Adipocyte (in vitro differentiated cells): ENCODE data around the gene TCEA3.

ENCODE experiments used
- DNase-seq: peaks from one replicate; pipeline ENCODE4 v3.0.0-alpha.2; 2015; ENCODE audit warnings: low read depth
- H3K27me3 ChIP-seq: replicated peaks from 2 replicates; pipeline ENCODE4 v1.7.0; 2013; ENCODE audit warnings: mild to moderate bottlenecking, low read length, moderate library complexity; ENCODE audit not compliant: control insufficient read depth, insufficient read depth
- H3K36me3 ChIP-seq: 2 replicates; pipeline ENCODE4 v1.7.0; 2013; ENCODE audit warnings: low read length, mild to moderate bottlenecking, moderate library complexity; ENCODE audit not compliant: control insufficient read depth, insufficient read depth, severe bottlenecking
- H3K4me1 ChIP-seq: 2 replicates; pipeline ENCODE4 v1.7.0; 2013; ENCODE audit warnings: mild to moderate bottlenecking, low read length, moderate library complexity; ENCODE audit not compliant: control insufficient read depth, insufficient read depth
- H3K4me3 ChIP-seq: 2 replicates; pipeline ENCODE4 v1.7.0; 2013; ENCODE audit warnings: mild to moderate bottlenecking, low read length, moderate library complexity
- H3K9ac ChIP-seq: 2 replicates; pipeline ENCODE4 v1.7.0; 2013; ENCODE audit warnings: mild to moderate bottlenecking, low read length, moderate library complexity
- H3K9me3 ChIP-seq: 2 replicates; pipeline ENCODE4 v1.7.0; 2013; ENCODE audit warnings: mild to moderate bottlenecking, low read length, moderate library complexity; ENCODE audit not compliant: control insufficient read depth

Gene TCEA3

GRCh38 chr1:23424293-23425192, at the start of gene TCEA3:
Gene TCEA3 (minus strand): TSS chr1:23424748. CDS start chr1:23424633, 115 bp downstream.
- Histone ChIP-seq H3K4me3 (peak within 1 kb of the TSS; percentile 78), H3K9me3 (no peaks in the 10 kb centered on the region), H3K27me3 (no peaks in the 10 kb centered on the region), H3K36me3 (peaks cover 17% of the 10 kb centered on the region), H3K9ac (peak within 1 kb of the TSS; percentile 77), H3K4me1 (peaks cover 38% of the 10 kb centered on the region)
- peak; percentile 52 for DNase-seq

GRCh38 chr1:23473037-23473800, 48.7 kb upstream of the TCEA3 start:
- peak; percentile 71 for DNase-seq
- H3K9me3 ChIP-seq, result no peaks in the 10 kb centered on the region
- peaks cover 82% of the 10 kb centered on the region for H3K4me1 ChIP-seq
- no peak overlapping the region for H3K4me3 ChIP-seq
- H3K36me3 ChIP-seq, result no peaks in the 10 kb centered on the region
- H3K27me3 ChIP-seq, result no peaks in the 10 kb centered on the region
- H3K9ac ChIP-seq, result peak overlapping the region; percentile 37

GRCh38 chr1:23472351-23473036, 47.9 kb upstream of the TCEA3 start:
- Histone ChIP-seq H3K36me3 (no peaks in the 10 kb centered on the region), H3K4me1 (peaks cover 85% of the 10 kb centered on the region), H3K9me3 (no peaks in the 10 kb centered on the region), H3K4me3 (no peak overlapping the region), H3K9ac (peak overlapping the region; percentile 37), H3K27me3 (no peaks in the 10 kb centered on the region)
- no peak for DNase-seq

DNA sequence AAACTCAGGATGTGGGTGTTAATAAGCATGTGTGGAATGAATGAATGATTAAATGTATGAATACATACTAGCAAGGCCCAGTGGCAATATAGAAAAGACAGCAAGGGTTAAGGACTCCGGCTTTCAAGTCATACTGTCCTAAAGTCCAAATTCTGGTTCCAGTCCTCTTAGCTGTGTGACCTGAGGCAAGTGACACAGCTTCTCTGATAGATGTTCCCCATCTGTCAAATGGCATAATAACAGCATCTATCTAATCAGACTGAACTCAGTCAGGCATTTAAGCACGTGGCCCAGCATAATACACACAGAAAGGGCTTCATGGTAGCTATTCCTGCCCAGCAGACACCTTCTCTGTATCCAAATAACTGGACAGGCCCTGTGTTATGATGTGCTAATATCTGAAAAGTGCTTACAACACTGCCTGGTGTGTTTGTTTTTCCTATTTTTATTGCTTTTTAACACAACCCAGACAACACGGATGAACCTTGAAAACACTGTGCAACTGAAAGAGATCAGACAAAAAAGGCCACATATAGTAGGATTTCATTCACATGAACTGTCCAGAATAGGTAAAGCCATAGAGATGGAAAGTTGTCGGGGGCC, 47.0 kb upstream of the TCEA3 start:
- Histone ChIP-seq H3K9me3 (no peaks in the 10 kb centered on the region), H3K4me1 (peaks cover 81% of the 10 kb centered on the region), H3K4me3 (no peak overlapping the region), H3K36me3 (no peaks in the 10 kb centered on the region), H3K9ac (peak overlapping the region; percentile 36), H3K27me3 (no peaks in the 10 kb centered on the region)
- no peak for DNase-seq

- peak; percentile 24 for DNase-seq
- peak overlapping the region; percentile 75 for H3K9ac ChIP-seq
- H3K4me3 ChIP-seq, result no peak overlapping the region
- no peaks in the 10 kb centered on the region for H3K36me3 ChIP-seq
- H3K9me3 ChIP-seq, result no peaks in the 10 kb centered on the region
- H3K27me3 ChIP-seq, result no peaks in the 10 kb centered on the region
- H3K4me1 ChIP-seq, result peaks cover 70% of the 10 kb centered on the region
These were observed 45.9 kb upstream of the TCEA3 start for GRCh38 chr1:23470282-23471070.

GRCh38 chr1:23469372-23469982, 44.9 kb upstream of the TCEA3 start:
- Histone ChIP-seq H3K4me1 (peaks cover 61% of the 10 kb centered on the region), H3K9me3 (no peaks in the 10 kb centered on the region), H3K9ac (peak overlapping the region; percentile 75), H3K36me3 (no peaks in the 10 kb centered on the region), H3K27me3 (no peaks in the 10 kb centered on the region), H3K4me3 (no peak overlapping the region)
- DNase-seq, result no peak

GRCh38 chr1:23466423-23466989, 42.0 kb upstream of the TCEA3 start:
- peaks cover 44% of the 10 kb centered on the region for H3K4me1 ChIP-seq
- H3K27me3 ChIP-seq, result no peaks in the 10 kb centered on the region
- H3K4me3 ChIP-seq, result no peak overlapping the region
- H3K36me3 ChIP-seq, result no peaks in the 10 kb centered on the region
- H3K9ac ChIP-seq, result no peak overlapping the region
- H3K9me3 ChIP-seq, result no peaks in the 10 kb centered on the region
- DNase-seq, result no peak

GRCh38 chr1:23463286-23463685, 38.7 kb upstream of the TCEA3 start:
- H3K36me3 ChIP-seq, result peaks cover 5% of the 10 kb centered on the region
- no peaks in the 10 kb centered on the region for H3K9me3 ChIP-seq
- H3K27me3 ChIP-seq, result no peaks in the 10 kb centered on the region
- DNase-seq, result no peak
- peaks cover 17% of the 10 kb centered on the region for H3K4me1 ChIP-seq
- H3K9ac ChIP-seq, result no peak overlapping the region
- no peak overlapping the region for H3K4me3 ChIP-seq

DNA sequence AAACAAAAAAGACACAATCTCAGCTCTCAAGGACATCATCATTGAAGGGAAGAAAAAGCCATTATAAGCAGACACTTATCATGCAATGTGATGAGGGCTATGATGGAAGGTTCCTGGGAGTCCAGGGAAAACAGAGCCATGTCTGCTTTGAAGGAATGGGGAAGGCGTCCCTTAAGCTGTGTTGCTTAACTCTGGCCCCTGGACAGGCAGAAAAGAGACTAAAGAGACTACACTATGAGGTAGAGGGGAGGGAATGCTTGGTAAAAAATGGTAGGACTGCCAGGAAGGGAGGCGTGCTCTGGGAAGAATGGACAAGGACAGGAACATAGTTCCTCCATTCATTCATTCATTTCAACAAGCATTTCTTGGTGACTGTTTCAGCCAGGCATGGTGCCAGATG, 38.2 kb upstream of the TCEA3 start:
- no peaks in the 10 kb centered on the region for H3K27me3 ChIP-seq
- H3K9me3 ChIP-seq, result no peaks in the 10 kb centered on the region
- peaks cover 13% of the 10 kb centered on the region for H3K4me1 ChIP-seq
- no peak for DNase-seq
- H3K9ac ChIP-seq, result no peak overlapping the region
- no peak overlapping the region for H3K4me3 ChIP-seq
- peaks cover 7% of the 10 kb centered on the region for H3K36me3 ChIP-seq

- Histone ChIP-seq H3K9ac (no peak overlapping the region), H3K4me1 (peaks cover 29% of the 10 kb centered on the region), H3K4me3 (no peak overlapping the region), H3K9me3 (no peaks in the 10 kb centered on the region), H3K36me3 (peaks cover 12% of the 10 kb centered on the region), H3K27me3 (no peaks in the 10 kb centered on the region)
- DNase-seq, result no peak
These were observed 36.5 kb upstream of the TCEA3 start for GRCh38 chr1:23461050-23461449.
